Spinal cord (tissue), 10 donors: ENCODE data around the gene TMEM18. TPM values are rescaled to one million over a fixed set of nuclear protein-coding genes. Genes with fewer than 3 reads are reported as not detected.

Experiments
- DNase-seq, 6 donors: peaks; one replicate each; pipeline versions ENCODE4 v3.0.0 to v3.0.0-alpha.2; 2013 to 2015; ENCODE audit warnings: low spot score in 6 of 6, low read depth in 4 of 6
- H3K27ac ChIP-seq: one replicate; pipeline ENCODE4 v1.5.1; 2013; ENCODE audit warnings: low read depth, low read length, control low read depth
- H3K27me3 ChIP-seq: one replicate; pipeline ENCODE4 v1.6.1; 2013; ENCODE audit warnings: low read length; ENCODE audit not compliant: control insufficient read depth, insufficient read depth
- H3K36me3 ChIP-seq: one replicate; pipeline ENCODE4 v1.6.1; 2013; ENCODE audit warnings: low read length; ENCODE audit not compliant: control insufficient read depth, insufficient read depth
- H3K4me1 ChIP-seq: one replicate; pipeline ENCODE4 v1.6.1; 2013; ENCODE audit warnings: low read length; ENCODE audit not compliant: control insufficient read depth, insufficient read depth
- H3K4me3 ChIP-seq: one replicate; pipeline ENCODE4 v1.5.1; 2013; ENCODE audit warnings: low read depth, low read length, control low read depth
- H3K9me3 ChIP-seq: one replicate; pipeline ENCODE4 v1.6.1; 2013; ENCODE audit warnings: low read length; ENCODE audit not compliant: control insufficient read depth, insufficient read depth
- WGBS: methylation state at CpG from one replicate; pipeline ENCODE4 v1.1.5; 2013; ENCODE audit warnings: missing lambda C conversion rate; ENCODE audit not compliant: insufficient coverage; 5-methylcytosine and 5-hydroxymethylcytosine counted together
- polyA plus RNA-seq, 2 donors: library from polyadenylated mRNA; unstranded; fragments of 120-200 nt; gene quantifications; one replicate each; pipeline ENCODE4 v1.2.1, GENCODE V29; 2013; ENCODE audit not compliant: insufficient read length in 2 of 2
- total RNA-seq, 2 donors: library from RNA; depleted of rRNA in 1 of 2; stranded (reverse); fragments of 120-200 nt in 1 of 2; fragments of >200 nt in 1 of 2; gene quantifications; one replicate each; pipeline versions ENCODE4 v1.2.3 to v1.2.4, GENCODE V29; 2013 to 2014
- donor health status: healthy.

The TMEM18 gene
- total and polyA plus RNA-seq, 4 donors = 29.3 to 55.6 (median 50.4) TPM

DNA sequence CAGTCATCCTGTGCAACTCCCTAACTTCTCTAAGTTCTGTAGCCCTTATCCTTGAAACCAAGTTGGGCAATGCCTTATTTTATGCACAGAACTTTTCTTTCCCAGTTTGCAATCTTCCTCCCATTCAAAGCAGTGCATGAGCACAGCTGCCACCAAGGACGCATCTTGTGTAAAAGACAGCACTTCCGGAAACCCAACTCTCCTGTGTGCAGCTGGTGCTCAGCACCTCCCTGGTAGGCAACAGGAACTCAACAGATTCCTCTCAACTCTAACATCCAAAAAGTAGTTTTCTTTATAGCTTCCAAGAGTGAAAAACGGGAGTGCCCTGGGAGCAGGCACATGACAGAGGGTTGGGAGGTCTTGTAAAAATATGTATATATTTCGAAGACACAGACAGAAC is 2.2 kb downstream of the TMEM18 start:
- H3K27ac ChIP-seq = no peak overlapping the region
- no peak overlapping the region for H3K4me3 ChIP-seq
- WGBS = 78% methylated on average over 2 of the region's 4 CpGs
- H3K27me3 ChIP-seq = no peaks in the 10 kb centered on the region
- H3K4me1 ChIP-seq = peaks cover 31% of the 10 kb centered on the region
- no peak for DNase-seq
- H3K9me3 ChIP-seq = no peaks in the 10 kb centered on the region
- peaks cover 46% of the 10 kb centered on the region for H3K36me3 ChIP-seq

DNA sequence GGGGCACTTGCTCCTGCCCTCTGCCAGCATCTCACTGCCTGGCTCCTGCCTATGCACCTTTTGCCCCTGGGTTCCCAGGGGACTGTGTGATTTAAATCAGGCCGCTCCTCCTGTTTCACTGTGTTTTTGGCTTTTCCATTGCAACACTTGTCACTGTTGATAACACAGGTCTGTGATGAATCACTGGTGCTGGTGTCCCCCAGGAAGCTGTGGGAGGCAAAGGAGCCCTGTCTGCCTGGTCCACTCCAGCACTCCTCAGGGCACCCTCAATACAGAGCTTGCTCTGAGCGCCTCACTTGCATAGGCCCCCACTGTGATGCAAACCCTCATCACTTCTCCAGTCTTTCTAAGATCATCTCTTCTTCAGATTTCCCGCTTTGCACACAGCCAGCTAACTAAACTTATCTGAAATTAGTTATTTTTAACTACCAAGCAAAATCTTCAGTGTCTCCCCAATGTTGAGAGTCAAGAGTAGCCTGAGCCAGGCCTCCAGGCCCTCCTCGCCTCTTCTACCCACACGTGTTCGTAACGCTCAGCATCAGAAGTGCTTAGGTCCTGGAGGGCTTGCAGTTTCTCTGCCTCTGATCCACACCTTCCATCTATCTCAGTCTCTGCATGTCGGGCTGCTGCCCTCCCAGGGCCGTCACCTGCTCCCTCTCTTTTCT is 2.8 kb downstream of the TMEM18 start:
- Histone ChIP-seq H3K27ac (no peak overlapping the region), H3K9me3 (no peaks in the 10 kb centered on the region), H3K4me1 (peaks cover 31% of the 10 kb centered on the region), H3K4me3 (no peak overlapping the region), H3K36me3 (peaks cover 49% of the 10 kb centered on the region), H3K27me3 (no peaks in the 10 kb centered on the region)
- WGBS = 89% methylated on average over 8 of the region's 9 CpGs
- no peak for DNase-seq

GRCh38 chr2:673615-674320 is 3.4 kb downstream of the TMEM18 start:
- no peak overlapping the region for H3K4me3 ChIP-seq
- peaks cover 31% of the 10 kb centered on the region for H3K4me1 ChIP-seq
- no peaks in the 10 kb centered on the region for H3K27me3 ChIP-seq
- peak in 1 of 6 donors; percentile 47 for DNase-seq
- WGBS = 73% methylated on average over 6 of the region's 7 CpGs
- H3K9me3 ChIP-seq = no peaks in the 10 kb centered on the region
- no peak overlapping the region for H3K27ac ChIP-seq
- H3K36me3 ChIP-seq = peaks cover 56% of the 10 kb centered on the region

DNA sequence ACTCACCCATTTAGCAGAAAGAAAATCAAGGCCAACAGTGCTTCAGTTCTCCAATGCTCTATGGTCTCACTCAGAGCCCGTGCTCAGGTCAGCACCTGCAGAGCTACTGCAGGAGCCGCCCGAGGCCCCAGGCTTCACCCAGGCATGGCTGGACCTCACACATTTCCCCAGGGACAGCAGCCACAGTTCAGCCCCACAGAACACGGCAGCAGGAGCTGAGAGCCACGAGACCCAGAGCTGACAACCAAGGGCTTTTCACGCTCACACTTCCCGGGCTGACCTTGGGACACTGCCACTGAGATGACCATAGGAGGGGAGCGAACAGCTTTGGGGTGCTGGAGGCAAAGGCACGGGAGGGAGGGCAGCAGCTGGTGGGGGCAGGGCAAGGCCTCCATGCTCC is 4.2 kb downstream of the TMEM18 start:
- H3K4me1 ChIP-seq = peaks cover 29% of the 10 kb centered on the region
- peaks cover 57% of the 10 kb centered on the region for H3K36me3 ChIP-seq
- no peak overlapping the region for H3K4me3 ChIP-seq
- 91% methylated on average over 9 of the region's 9 CpGs for WGBS
- H3K9me3 ChIP-seq = no peaks in the 10 kb centered on the region
- H3K27me3 ChIP-seq = no peaks in the 10 kb centered on the region
- no peak for DNase-seq
- H3K27ac ChIP-seq = no peak overlapping the region

DNA sequence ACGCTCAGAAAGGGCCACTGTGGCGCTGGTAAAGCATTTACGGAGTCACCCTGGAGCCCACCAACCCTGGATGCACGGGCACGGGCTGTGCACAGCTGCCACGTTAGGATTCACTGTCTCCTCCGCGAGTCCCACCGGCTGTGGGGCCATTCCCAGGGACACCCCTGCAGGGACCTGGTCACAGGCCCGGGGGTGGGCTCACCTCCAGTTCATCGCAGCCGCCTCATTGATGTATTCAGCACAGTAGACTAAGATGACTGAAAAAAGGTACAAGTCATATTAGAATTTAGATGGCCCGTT is 4.7 kb downstream of the TMEM18 start:
- WGBS = 92% methylated on average over 12 of the region's 13 CpGs
- no peak overlapping the region for H3K27ac ChIP-seq

GRCh38 chr2:671787-672605 is 5.2 kb downstream of the TMEM18 start:
- Histone ChIP-seq H3K36me3 (peaks cover 57% of the 10 kb centered on the region), H3K4me1 (peaks cover 29% of the 10 kb centered on the region)
- 91% methylated on average over 15 of the region's 18 CpGs for whole genome bisulfite sequencing

More for the DNA sequence above, 4.7 kb downstream of the TMEM18 start:
- Histone ChIP-seq H3K27me3 (no peaks in the 10 kb centered on the region), H3K4me3 (no peak overlapping the region), H3K4me1 (peaks cover 29% of the 10 kb centered on the region), H3K36me3 (peaks cover 57% of the 10 kb centered on the region), H3K9me3 (no peaks in the 10 kb centered on the region)
- DNase-seq = no peak

DNA sequence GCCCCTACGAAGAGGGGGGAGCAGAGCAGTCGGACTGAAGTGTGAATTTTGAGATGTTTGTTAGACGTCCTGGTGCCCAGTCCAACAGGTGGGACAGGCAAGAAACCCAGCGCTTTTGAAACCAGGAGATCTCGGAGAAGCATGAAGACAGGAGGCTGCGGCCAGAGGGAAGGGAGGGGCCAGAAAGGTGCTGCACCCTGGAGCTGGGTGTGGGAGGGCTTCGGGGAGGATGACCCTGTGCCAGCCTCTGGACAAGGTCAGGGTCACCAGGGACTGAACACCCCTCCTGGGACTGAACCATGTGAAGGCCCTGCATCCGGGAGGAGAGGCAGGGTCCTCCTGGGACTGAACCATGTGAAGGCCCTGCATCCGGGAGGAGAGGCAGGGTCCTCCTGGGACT is 6.1 kb downstream of the TMEM18 start:
- DNase-seq = no peak

More at GRCh38 chr2:671787-672605, 5.2 kb downstream of the TMEM18 start:
- Histone ChIP-seq H3K27ac (no peak overlapping the region), H3K4me3 (no peak overlapping the region), H3K27me3 (no peaks in the 10 kb centered on the region), H3K9me3 (no peaks in the 10 kb centered on the region)
- no peak for DNase-seq

GRCh38 chr2:670637-671036 is 6.6 kb downstream of the TMEM18 start:
- H3K27me3 ChIP-seq = no peaks in the 10 kb centered on the region
- H3K36me3 ChIP-seq = peaks cover 68% of the 10 kb centered on the region
- H3K27ac ChIP-seq = no peak overlapping the region
- DNase-seq = no peak
- H3K9me3 ChIP-seq = peaks cover 2% of the 10 kb centered on the region
- H3K4me3 ChIP-seq = no peak overlapping the region
- 91% methylated on average over 18 of the region's 18 CpGs for WGBS
- peaks cover 20% of the 10 kb centered on the region for H3K4me1 ChIP-seq

More for the DNA sequence above, 6.1 kb downstream of the TMEM18 start:
- WGBS = 98% methylated on average over 6 of the region's 9 CpGs
- Histone ChIP-seq H3K36me3 (peaks cover 64% of the 10 kb centered on the region), H3K27ac (no peak overlapping the region), H3K4me3 (no peak overlapping the region), H3K27me3 (no peaks in the 10 kb centered on the region), H3K4me1 (peaks cover 24% of the 10 kb centered on the region), H3K9me3 (peaks cover under 1% of the 10 kb centered on the region)

DNA sequence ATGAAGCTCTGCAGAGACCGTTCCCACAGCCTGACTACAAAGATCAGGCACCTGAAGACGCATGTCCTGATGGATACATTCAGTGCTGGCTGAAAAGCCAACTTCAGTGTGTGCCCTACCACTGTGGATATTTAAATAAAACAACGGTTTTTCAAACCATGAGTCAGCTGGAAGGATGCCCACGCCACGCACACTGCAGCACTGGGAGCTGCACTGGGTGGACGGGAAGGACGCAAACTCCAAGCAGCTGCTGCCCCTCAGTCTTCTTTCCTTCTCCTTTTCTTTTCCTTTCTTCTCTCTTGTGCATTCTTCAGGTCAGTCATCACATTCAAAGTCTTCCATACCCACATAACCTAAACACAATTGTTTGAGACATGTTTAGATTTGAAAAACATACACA is 7.9 kb downstream of the TMEM18 start:
- H3K27me3 ChIP-seq = no peaks in the 10 kb centered on the region
- H3K27ac ChIP-seq = no peak overlapping the region
- DNase-seq = no peak
- WGBS = 96% methylated on average over 7 of the region's 7 CpGs
- peaks cover 2% of the 10 kb centered on the region for H3K9me3 ChIP-seq
- H3K4me1 ChIP-seq = peaks cover 10% of the 10 kb centered on the region
- peaks cover 61% of the 10 kb centered on the region for H3K36me3 ChIP-seq
- H3K4me3 ChIP-seq = no peak overlapping the region
